Endothelial cell of umbilical vein (primary cell): ENCODE data around the gene MATN1. TPM values are rescaled to one million over a fixed set of nuclear protein-coding genes. Genes with fewer than 3 reads are reported as not detected.

Experiments
- BruUV-seq: library from RNA; stranded (reverse); fragments of 400-500 nt; replicated peaks from 2 replicates; lab custom pipeline; 2021; lab: Mats Ljungman, UMichigan
- CTCF ChIA-PET: fragments of 300-600, 350-600 bp; sonication (Branson Sonifier 250); formaldehyde crosslinking; loops from one replicate; lab custom pipeline; 2021; ENCODE audit warnings: antibody characterized with exemption, inconsistent platforms; lab: Charles Lee
- POLR2A ChIA-PET: fragments of 300-600, 350-600 bp; sonication (Branson Sonifier 250); formaldehyde crosslinking; loops from one replicate; lab custom pipeline; 2021; ENCODE audit warnings: antibody characterized with exemption, inconsistent platforms; lab: Charles Lee
- DNase-seq: peaks from one replicate; pipeline ENCODE4 v3.0.0-alpha.2; 2011; ENCODE audit warnings: low read depth, low spot score
- FAIRE-seq: peaks from 2 replicates; lab custom pipeline; 2011; peaks lifted over from hg19 to GRCh38; lab: Jason Lieb, UNC
- H2AFZ ChIP-seq: 2 replicates; pipeline ENCODE4 v1.6.0; 2012; ENCODE audit warnings: low read depth, low read length, control low read depth, inconsistent platforms
- H3K27ac ChIP-seq: 2 replicates; pipeline ENCODE4 v1.5.1; 2011; ENCODE audit warnings: low read depth, mild to moderate bottlenecking, control low read depth, low read length, moderate library complexity; ENCODE audit not compliant: insufficient read depth
- H3K27me3 ChIP-seq, 2 experiments: 2 replicates each; pipeline versions ENCODE4 v1.6.0 to v1.6.1; 2011; ENCODE audit warnings: low read length in 2 of 2, mixed read lengths in 1 of 2; ENCODE audit not compliant: control insufficient read depth in 2 of 2, insufficient read depth in 2 of 2
- H3K36me3 ChIP-seq, 2 experiments: 2 replicates in 1 of 2; 3 replicates in 1 of 2; pipeline ENCODE4 v1.5.1; 2011; ENCODE audit warnings: low read length in 2 of 2, mild to moderate bottlenecking in 1 of 2, moderate library complexity in 1 of 2; ENCODE audit not compliant: control insufficient read depth in 2 of 2, insufficient read depth in 2 of 2; ENCODE audit errors: extremely low read depth in 1 of 2
- H3K4me1 ChIP-seq: 3 replicates; pipeline ENCODE4 v1.5.1; 2011; ENCODE audit warnings: mild to moderate bottlenecking, low read length; ENCODE audit not compliant: control insufficient read depth, insufficient read depth; ENCODE audit errors: extremely low read depth
- H3K4me2 ChIP-seq: 2 replicates; pipeline ENCODE4 v1.6.1; 2011; ENCODE audit warnings: low read length, control low read depth, mixed read lengths; ENCODE audit not compliant: insufficient read depth
- H3K4me3 ChIP-seq, 3 experiments: fragments of 200-600 bp in 1 of 3; sonication (generic), shearing (Covaris generic) in 1 of 3; replicated peaks in 1 of 3; 2 replicates each; pipeline ENCODE4 v1.5.1; 2011 to 2016; ENCODE audit warnings: control low read depth in 3 of 3, low read length in 3 of 3, mild to moderate bottlenecking in 2 of 3, inconsistent platforms in 1 of 3, low read depth in 1 of 3, moderate library complexity in 1 of 3; ENCODE audit not compliant: insufficient read depth in 1 of 3
- H3K79me2 ChIP-seq: 2 replicates; pipeline ENCODE4 v1.6.0; 2012; ENCODE audit warnings: low read length, inconsistent platforms; ENCODE audit not compliant: control insufficient read depth, insufficient read depth
- H3K9ac ChIP-seq: replicated peaks from 2 replicates; pipeline ENCODE3; 2011; ENCODE audit warnings: low read length, control low read depth; ENCODE audit not compliant: insufficient read depth; ENCODE audit errors: extremely low read depth
- H3K9me1 ChIP-seq: replicated peaks from 3 replicates; pipeline ENCODE4 v1.6.0; 2011; ENCODE audit warnings: mild to moderate bottlenecking, low read length; ENCODE audit not compliant: control insufficient read depth, insufficient read depth; ENCODE audit errors: extremely low read depth
- H3K9me3 ChIP-seq: replicated peaks from 2 replicates; pipeline ENCODE4 v1.5.1; 2012; ENCODE audit warnings: low read length, inconsistent platforms; ENCODE audit not compliant: control insufficient read depth, insufficient read depth
- H4K20me1 ChIP-seq: replicated peaks from 2 replicates; pipeline ENCODE3; 2011; ENCODE audit warnings: mild to moderate bottlenecking, low read length; ENCODE audit not compliant: control insufficient read depth, insufficient read depth; ENCODE audit errors: extremely low read depth
- CTCF ChIP-seq, 2 donors: IDR thresholded peaks; 1 replicate in 1 of 2; 2 replicates in 1 of 2; pipeline ENCODE4 v1.5.1; 2011; ENCODE audit warnings: low read length in 2 of 2, mild to moderate bottlenecking in 2 of 2, moderate library complexity in 2 of 2, control low read depth in 1 of 2, inconsistent platforms in 1 of 2, low read depth in 1 of 2; ENCODE audit not compliant: insufficient read depth in 1 of 2; ENCODE audit errors: extremely low read depth in 1 of 2
- FOS ChIP-seq: IDR thresholded peaks from 2 replicates; pipeline ENCODE4 v1.6.1; 2011; ENCODE audit warnings: mild to moderate bottlenecking, low read length, moderate library complexity, borderline replicate concordance; ENCODE audit not compliant: insufficient read depth
- JUN ChIP-seq: IDR thresholded peaks from 2 replicates; pipeline ENCODE4 v1.6.1; 2011; ENCODE audit warnings: borderline replicate concordance, low read depth; ENCODE audit not compliant: insufficient read length, insufficient read depth
- POLR2AphosphoS5 ChIP-seq: IDR thresholded peaks from 2 replicates; pipeline ENCODE4 v1.6.1; 2012; ENCODE audit warnings: low read depth, mild to moderate bottlenecking, control low read depth, low read length, moderate library complexity; ENCODE audit not compliant: insufficient read depth
- dilution Hi-C: fragments of 300-500 bp; cut with MboI; formaldehyde crosslinking; loops from one replicate; pipeline ENCODE4 v1.15.0; 2019; ENCODE audit warnings: low sequenced_read_pairs; ENCODE audit not compliant: extremely low pct_ligation_motif_present
- intact Hi-C: fragments of 100-400 bp; cut with micrococcal nuclease; formaldehyde crosslinking; loops from one replicate; pipeline ENCODE4 v1.10.0; 2022
- polyA plus RNA-seq, 4 experiments: library from polyadenylated mRNA; depleted of rRNA in 3 of 4; stranded (reverse) in 3 of 4; unstranded in 1 of 4; fragments of >200 nt; gene quantifications; 2 replicates each; pipeline versions ENCODE4 v1.2.1 to v1.2.3, GENCODE V29; 2011 to 2012; ENCODE audit warnings: missing spikeins in 1 of 4
- total RNA-seq: library from RNA; stranded (reverse); gene quantifications from 2 replicates; pipeline ENCODE4 v1.2.3, GENCODE V29; 2021

Gene MATN1
- total and polyA plus RNA-seq, 2 donors (not counting 3 experiments of a cell fraction or from before 2014, with no cell fraction given), result 0.29 to 0.36 TPM

- CTCF ChIA-PET, result interaction anchor here (0.8 to 1.6 kb wide), 4 partner anchors 11 to 38 kb away, joined by 3 to 4 read pairs (median 3); partner anchors contain the start of gene LAPTM5
- peak; percentile 38 for FAIRE-seq
These were observed 18.0 kb upstream of the MATN1 start for GRCh38 chr1:30741239-30741894.

More at GRCh38 chr1:30741239-30741894, 18.0 kb upstream of the MATN1 start:
- Histone ChIP-seq H3K36me3 (peaks cover 2 to 3% of the 10 kb centered on the region in 2 experiments), H3K27ac (peak overlapping the region; percentile 39), H3K4me3 (no peak overlapping the region), H4K20me1 (no peaks in the 10 kb centered on the region), H3K4me2 (no peak overlapping the region), H3K4me1 (peaks cover 16% of the 10 kb centered on the region), H3K9me1 (no peaks in the 10 kb centered on the region), H3K27me3 (no peaks in the 10 kb centered on the region), H3K9ac (no peak overlapping the region), H3K9me3 (no peaks in the 10 kb centered on the region), H3K79me2 (no peaks in the 10 kb centered on the region), H2AFZ (no peak overlapping the region)
- DNase-seq, result peak; percentile 32
- intact Hi-C loops (no loop called here), dilution Hi-C loops (no loop called here)
- no peak for TF ChIP-seq CTCF (IDR thresholded peaks at IDR 0.05; ENCODE audit: extremely low read depth in 1 of 2, insufficient read depth in 1 of 2, low read depth in 1 of 2, low read length in 2 of 2)
- no peak for TF ChIP-seq JUN
- TF ChIP-seq FOS, result peak; percentile 11
- no peak for TF ChIP-seq POLR2AphosphoS5
- POLR2A ChIA-PET, result no interaction called here
- no TSS peak for BruUV-seq
